Measurements from ENCODE around the gene MIB1.

MIB1 gene

GRCh38 chr18:21820033-21820810 lies 79.6 kb downstream of the MIB1 start:
- no peak for DNase-seq (ENCODE audit: low read depth)

GRCh38 chr18:21820811-21821143 lies 80.2 kb downstream of the MIB1 start:
- DNase-seq (ENCODE audit: low read depth): no peak

GRCh38 chr18:21823848-21824247 lies 83.3 kb downstream of the MIB1 start:
- no peak for DNase-seq (ENCODE audit: low read depth)

GRCh38 chr18:21826196-21826595 lies 85.6 kb downstream of the MIB1 start:
- DNase-seq (ENCODE audit: low read depth): no peak

- no peak for DNase-seq (ENCODE audit: low read depth)
Measured at GRCh38 chr18:21826641-21827302, 86.2 kb downstream of the MIB1 start.

GRCh38 chr18:21830532-21830931 lies 89.9 kb downstream of the MIB1 start:
- DNase-seq (ENCODE audit: low read depth): no peak

- no peak for DNase-seq (ENCODE audit: low read depth)
Measured at GRCh38 chr18:21831413-21831831, 90.8 kb downstream of the MIB1 start.

- no peak for DNase-seq (ENCODE audit: low read depth)
Measured at GRCh38 chr18:21833604-21834298, 93.2 kb downstream of the MIB1 start.

GRCh38 chr18:21834299-21834660 lies 93.7 kb downstream of the MIB1 start:
- no peak for DNase-seq (ENCODE audit: low read depth)

GRCh38 chr18:21841570-21841969 lies 101.0 kb downstream of the MIB1 start:
- DNase-seq (ENCODE audit: low read depth): no peak

- DNase-seq (ENCODE audit: low read depth): no peak
Measured at GRCh38 chr18:21843341-21843740, 102.7 kb downstream of the MIB1 start.

GRCh38 chr18:21851327-21851961 lies 110.9 kb downstream of the MIB1 start:
- no peak for DNase-seq (ENCODE audit: low read depth)

GRCh38 chr18:21853016-21853415 lies 112.4 kb downstream of the MIB1 start:
- no peak for DNase-seq (ENCODE audit: low read depth)

GRCh38 chr18:21853775-21854552 lies 113.4 kb downstream of the MIB1 start:
- no peak for DNase-seq (ENCODE audit: low read depth)

GRCh38 chr18:21855432-21855831 lies 114.8 kb downstream of the MIB1 start:
- DNase-seq (ENCODE audit: low read depth): no peak

- DNase-seq (ENCODE audit: low read depth): no peak
Measured at GRCh38 chr18:21857871-21858270, 117.3 kb downstream of the MIB1 start.

- no peak for DNase-seq (ENCODE audit: low read depth)
Measured at GRCh38 chr18:21858544-21858943, 118.0 kb downstream of the MIB1 start.

- DNase-seq (ENCODE audit: low read depth): no peak
Measured at GRCh38 chr18:21864386-21864785, 123.8 kb downstream of the MIB1 start.

- DNase-seq (ENCODE audit: low read depth): no peak
Measured at GRCh38 chr18:21865043-21865442, 124.5 kb downstream of the MIB1 start.

GRCh38 chr18:21868770-21869169 lies 128.2 kb downstream of the MIB1 start:
- DNase-seq (ENCODE audit: low read depth): no peak

GRCh38 chr18:21889570-21889969 lies 149.0 kb downstream of the MIB1 start:
- no peak for DNase-seq (ENCODE audit: low read depth)
